Measurements from ENCODE around the gene TTC33. TPM values are rescaled to one million over a fixed set of nuclear protein-coding genes. Genes with fewer than 3 reads are reported as not detected.
"Not testable (repeated sequence)": the region's sequence is repeated elsewhere in the genome, so short reads cannot be mapped to it uniquely, and the experiment has no call there.

TTC33 gene
- polyA plus RNA-seq, 1 of the 3 experiments (the other 2 are of a cell fraction) = 2.2 TPM

GRCh38 chr5:40796487-40796889, 40.7 kb upstream of the TTC33 start:
- no peak for DNase-seq
- Histone ChIP-seq H3K27me3 (ENCODE audit: insufficient read depth) (no peaks in the 10 kb centered on the region), H3K4me1 (ENCODE audit: control insufficient read depth in 1 of 2, insufficient read depth in 2 of 2, low read depth in 1 of 2, low read length in 1 of 2) (peaks cover 4 to 17% of the 10 kb centered on the region in 2 experiments; a peak in 3 of 4 replicates), H3K4me3 (ENCODE audit: low read depth in 2 of 2, low read length in 1 of 2) (peak overlapping the region; percentile 73 to 89; a peak in 3 of 4 replicates), H3F3A (replicated peaks; ENCODE audit: insufficient read depth) (peaks cover 22% of the 10 kb centered on the region), H2AFZ (ENCODE audit: low read depth) (no peak overlapping the region), H3K9ac (peak overlapping the region; percentile 93; the same call in 1 of the 2 replicates), H3K9me3 (no peaks in the 10 kb centered on the region), H3K79me2 (ENCODE audit: insufficient read depth) (peaks cover 68% of the 10 kb centered on the region), H3K36me3 (replicated peaks in 1 of 2; ENCODE audit: control insufficient read depth in 1 of 2, insufficient read depth in 2 of 2, low read length in 1 of 2) (peaks cover 3 to 5% of the 10 kb centered on the region in 2 experiments), H3K9me2 (no peaks in the 10 kb centered on the region), H3K27ac (ENCODE audit: low read depth in 2 of 2, low read length in 1 of 2) (no peak overlapping the region), H4K20me1 (ENCODE audit: insufficient read depth) (peaks cover 55% of the 10 kb centered on the region), H3K4me2 (peak overlapping the region; percentile 79)
- CTCF ChIA-PET = interaction anchor here (1.7 to 1.8 kb wide), 2 partner anchors 10 to 23 kb away, joined by 5 to 6 read pairs; no protein-coding TSS in a partner anchor
- POLR2A ChIA-PET = no interaction called here
- WGBS (ENCODE audit: low lambda C conversion rate) = 71% methylated on average over 3 of the region's 3 CpGs
- TF ChIP-seq GATA2 (CRISPR knock-in tag; IDR thresholded peaks at IDR 0.05) (no peak), FOSL2 (IDR thresholded peaks at IDR 0.05; ENCODE audit: borderline replicate concordance, low read depth) (no peak), MAX (IDR thresholded peaks at IDR 0.05; ENCODE audit: low read depth) (no peak), MXI1 (IDR thresholded peaks at IDR 0.05; ENCODE audit: low read depth, low read length) (no peak), JUND (IDR thresholded peaks at IDR 0.05) (no peak), TAF1 (IDR thresholded peaks at IDR 0.05; ENCODE audit: borderline replicate concordance, low read depth, low read length) (no peak), REST (IDR thresholded peaks at IDR 0.05; ENCODE audit: low read depth, low read length) (no peak), IRF3 (IDR thresholded peaks at IDR 0.05; ENCODE audit: low read depth, low read length) (no peak), RCOR1 (IDR thresholded peaks at IDR 0.05; ENCODE audit: low read length) (no peak), SMC3 (IDR thresholded peaks at IDR 0.05; ENCODE audit: low read depth, low read length) (no peak), EZH2phosphoT487 (IDR thresholded peaks at IDR 0.05; ENCODE audit: borderline replicate concordance, low read depth) (no peak), CHD2 (IDR thresholded peaks at IDR 0.05; ENCODE audit: low read length, partially characterized antibody) (no peak), NRF1 (IDR thresholded peaks at IDR 0.05; ENCODE audit: low read depth, low read length) (no peak), FOXJ3 (CRISPR knock-in tag; IDR thresholded peaks at IDR 0.05) (no peak), USF1 (IDR thresholded peaks at IDR 0.05; ENCODE audit: borderline replicate concordance, low read depth) (no peak)

- H2AFZ ChIP-seq (ENCODE audit: low read depth); H3K36me3 ChIP-seq (replicated peaks in 1 of 2; ENCODE audit: control insufficient read depth in 1 of 2, insufficient read depth in 2 of 2, low read length in 1 of 2); H3K4me2 ChIP-seq; H3K27ac ChIP-seq (ENCODE audit: low read depth in 2 of 2, low read length in 1 of 2); H3K9me3 ChIP-seq; H3K9me2 ChIP-seq; CTCF ChIA-PET; POLR2A ChIA-PET; H3K27me3 ChIP-seq (ENCODE audit: insufficient read depth); DNase-seq; H3K9ac ChIP-seq; H3K4me3 ChIP-seq (ENCODE audit: low read depth in 2 of 2, low read length in 1 of 2): not testable (repeated sequence)
- Histone ChIP-seq H3K4me1 (ENCODE audit: control insufficient read depth in 1 of 2, insufficient read depth in 2 of 2, low read depth in 1 of 2, low read length in 1 of 2) (peaks cover 4 to 17% of the 10 kb centered on the region in 2 experiments; a peak in 3 of 4 replicates), H4K20me1 (ENCODE audit: insufficient read depth) (peaks cover 72% of the 10 kb centered on the region), H3K79me2 (ENCODE audit: insufficient read depth) (peaks cover 85% of the 10 kb centered on the region), H3F3A (replicated peaks; ENCODE audit: insufficient read depth) (peaks cover 22% of the 10 kb centered on the region)
- 96% methylated on average over 3 of the region's 3 CpGs for WGBS (ENCODE audit: low lambda C conversion rate)
Measured at GRCh38 chr5:40794877-40795276, 39.1 kb upstream of the TTC33 start.

GRCh38 chr5:40794340-40794739, 38.6 kb upstream of the TTC33 start:
- H3K36me3 ChIP-seq (replicated peaks in 1 of 2; ENCODE audit: control insufficient read depth in 1 of 2, insufficient read depth in 2 of 2, low read length in 1 of 2); H3K27ac ChIP-seq (ENCODE audit: low read depth in 2 of 2, low read length in 1 of 2); H3K27me3 ChIP-seq (ENCODE audit: insufficient read depth); H2AFZ ChIP-seq (ENCODE audit: low read depth); H3K9me3 ChIP-seq; H3K9me2 ChIP-seq; H3K4me3 ChIP-seq (ENCODE audit: low read depth in 2 of 2, low read length in 1 of 2); CTCF ChIA-PET; H3K9ac ChIP-seq; H3K4me2 ChIP-seq; POLR2A ChIA-PET; DNase-seq: not testable (repeated sequence)
- H3F3A ChIP-seq (replicated peaks; ENCODE audit: insufficient read depth) = peaks cover 16% of the 10 kb centered on the region
- peaks cover 90% of the 10 kb centered on the region for H3K79me2 ChIP-seq (ENCODE audit: insufficient read depth)
- peaks cover 0 to 17% of the 10 kb centered on the region in 2 experiments; a peak in 2 of 4 replicates for H3K4me1 ChIP-seq (ENCODE audit: control insufficient read depth in 1 of 2, insufficient read depth in 2 of 2, low read depth in 1 of 2, low read length in 1 of 2)
- peaks cover 75% of the 10 kb centered on the region for H4K20me1 ChIP-seq (ENCODE audit: insufficient read depth)

Measured in SK-N-SH (cell line).